Fibroblast of lung (primary cell): ENCODE results near the gene CFAP299. TPM values are rescaled to one million over a fixed set of nuclear protein-coding genes. Genes with fewer than 3 reads are reported as not detected.

Source experiments
- DNase-seq, 2 donors: peaks; one replicate each; pipeline versions ENCODE4 v3.0.0 to v3.0.0-alpha.2; 2010; ENCODE audit warnings: low read depth in 2 of 2
- H2AFZ ChIP-seq: 2 replicates; pipeline ENCODE4 v1.5.1; 2012; ENCODE audit warnings: low read length, control low read depth, inconsistent platforms
- H3K27ac ChIP-seq: 2 replicates; pipeline ENCODE4 v1.5.1; 2011; ENCODE audit warnings: low read length, control low read depth; ENCODE audit not compliant: insufficient read depth
- H3K27me3 ChIP-seq: 2 replicates; pipeline ENCODE4 v1.5.1; 2011; ENCODE audit warnings: mild to moderate bottlenecking, low read length; ENCODE audit not compliant: control insufficient read depth, insufficient read depth
- H3K36me3 ChIP-seq: 2 replicates; pipeline ENCODE4 v1.5.1; 2011; ENCODE audit warnings: low read length; ENCODE audit not compliant: control insufficient read depth, insufficient read depth
- H3K4me1 ChIP-seq: 2 replicates; pipeline ENCODE4 v1.5.1; 2011; ENCODE audit warnings: low read length; ENCODE audit not compliant: control insufficient read depth, insufficient read depth; ENCODE audit errors: extremely low read depth
- H3K4me2 ChIP-seq: 2 replicates; pipeline ENCODE4 v1.5.1; 2011; ENCODE audit warnings: low read length, control low read depth; ENCODE audit not compliant: insufficient read depth; ENCODE audit errors: extremely low read depth
- H3K4me3 ChIP-seq, 4 experiments: fragments of 200-600 bp in 1 of 4; sonication (generic) in 1 of 4; replicated peaks in 1 of 4; 2 replicates each; pipeline ENCODE4 v1.5.1; 2011 to 2016; ENCODE audit warnings: low read length in 4 of 4, low read depth in 3 of 4, mild to moderate bottlenecking in 3 of 4, control low read depth in 2 of 4, inconsistent platforms in 1 of 4, mixed read lengths in 1 of 4; ENCODE audit not compliant: insufficient read depth in 1 of 4; ENCODE audit errors: control extremely low read depth in 1 of 4
- H3K79me2 ChIP-seq: 2 replicates; pipeline ENCODE4 v1.5.1; 2012; ENCODE audit warnings: mild to moderate bottlenecking, low read length, inconsistent platforms; ENCODE audit not compliant: control insufficient read depth, insufficient read depth
- H3K9ac ChIP-seq: 2 replicates; pipeline ENCODE4 v1.5.1; 2011; ENCODE audit warnings: mild to moderate bottlenecking, low read length, control low read depth; ENCODE audit not compliant: insufficient read depth
- H3K9me3 ChIP-seq: 2 replicates; pipeline ENCODE4 v1.5.1; 2012; ENCODE audit warnings: low read depth, low read length; ENCODE audit not compliant: control insufficient read depth, insufficient read depth
- H4K20me1 ChIP-seq: 2 replicates; pipeline ENCODE4 v1.5.1; 2011; ENCODE audit warnings: low read length; ENCODE audit not compliant: control insufficient read depth, insufficient read depth; ENCODE audit errors: extremely low read depth
- CTCF ChIP-seq, 2 donors: IDR thresholded peaks in 1 of 2; conservative IDR thresholded peaks in 1 of 2; 1 replicate in 1 of 2; 2 replicates in 1 of 2; pipeline ENCODE4 v1.5.1; 2011 to 2012; ENCODE audit warnings: low read length in 2 of 2, control low read depth in 1 of 2, inconsistent platforms in 1 of 2, low read depth in 1 of 2, mild to moderate bottlenecking in 1 of 2
- EZH2 ChIP-seq: IDR thresholded peaks from 2 replicates; pipeline ENCODE4 v1.5.1; 2012; ENCODE audit warnings: low read length, control low read depth, mild to moderate bottlenecking; ENCODE audit errors: missing control alignments
- polyA plus RNA-seq, 2 donors: library from polyadenylated mRNA; depleted of rRNA in 1 of 2; stranded (reverse) in 1 of 2; unstranded in 1 of 2; fragments of >200 nt; gene quantifications; 2 replicates each; pipeline ENCODE4 v1.2.1, GENCODE V29; 2011 to 2012; ENCODE audit warnings: missing spikeins in 1 of 2
- total RNA-seq: library from RNA; depleted of rRNA; stranded (reverse); fragments of >200 nt; gene quantifications from 2 replicates; pipeline ENCODE4 v1.2.1, GENCODE V29; 2014

The CFAP299 gene
- total and polyA plus RNA-seq, 2 donors (not counting 1 experiment from before 2014, with no cell fraction given), result 0.79 to 16.2 TPM

- Histone ChIP-seq H3K4me3 (no peak overlapping the region), H2AFZ (no peak overlapping the region), H4K20me1 (no peaks in the 10 kb centered on the region), H3K79me2 (no peaks in the 10 kb centered on the region), H3K9ac (no peak overlapping the region), H3K9me3 (no peaks in the 10 kb centered on the region), H3K36me3 (no peaks in the 10 kb centered on the region), H3K4me1 (no peaks in the 10 kb centered on the region), H3K27me3 (no peaks in the 10 kb centered on the region), H3K4me2 (no peak overlapping the region), H3K27ac (no peak overlapping the region)
- DNase-seq, result no peak
- TF ChIP-seq EZH2, result no peak
These were observed 375.4 kb downstream of the CFAP299 start for GRCh38 chr4:80710748-80711451.

GRCh38 chr4:80711956-80712355 lies 376.4 kb downstream of the CFAP299 start:
- Histone ChIP-seq H3K4me1 (no peaks in the 10 kb centered on the region), H3K27me3 (no peaks in the 10 kb centered on the region), H3K36me3 (no peaks in the 10 kb centered on the region), H3K9ac (no peak overlapping the region), H3K27ac (no peak overlapping the region), H3K4me2 (no peak overlapping the region), H4K20me1 (no peaks in the 10 kb centered on the region), H3K4me3 (no peak overlapping the region), H2AFZ (no peak overlapping the region), H3K79me2 (no peaks in the 10 kb centered on the region), H3K9me3 (no peaks in the 10 kb centered on the region)
- peak in 1 of 2 donors; percentile 12 for DNase-seq
- TF ChIP-seq EZH2 (no peak), CTCF (conservative IDR thresholded peaks at IDR 0.05 in 1 of 2, IDR thresholded peaks at IDR 0.05 in 1 of 2; ENCODE audit: low read depth in 1 of 2, low read length in 2 of 2) (no peak)

GRCh38 chr4:80713409-80713808 lies 377.9 kb downstream of the CFAP299 start:
- Histone ChIP-seq H3K36me3 (no peaks in the 10 kb centered on the region), H3K27me3 (no peaks in the 10 kb centered on the region), H3K9me3 (no peaks in the 10 kb centered on the region), H3K4me1 (no peaks in the 10 kb centered on the region), H3K27ac (no peak overlapping the region), H3K79me2 (no peaks in the 10 kb centered on the region), H4K20me1 (no peaks in the 10 kb centered on the region), H3K4me3 (no peak overlapping the region), H2AFZ (no peak overlapping the region), H3K4me2 (no peak overlapping the region), H3K9ac (no peak overlapping the region)
- DNase-seq, result no peak
- TF ChIP-seq CTCF (conservative IDR thresholded peaks at IDR 0.05 in 1 of 2, IDR thresholded peaks at IDR 0.05 in 1 of 2; ENCODE audit: low read depth in 1 of 2, low read length in 2 of 2) (no peak), EZH2 (no peak)
